ENCODE data around the gene CSNK1D. TPM values are rescaled to one million over a fixed set of nuclear protein-coding genes. Genes with fewer than 3 reads are reported as not detected.
"Not testable (repeated sequence)": the region's sequence is repeated elsewhere in the genome, so short reads cannot be mapped to it uniquely, and the experiment has no call there.

The CSNK1D gene
- total RNA-seq, 2 experiments from 2014 or later, result 118 to 182 TPM

GRCh38 chr17:82201498-82201910, 72.0 kb downstream of the CSNK1D start:
- intact Hi-C loops (cut with DNase I, micrococcal nuclease), result loop anchor here in 1 of 2 experiments (5.0 kb wide), 1 partner anchor 94 kb away; no protein-coding TSS in a partner anchor
- Mint-ChIP-seq H3K36me3 (ENCODE audit: low read depth) (peaks cover 18% of the 10 kb centered on the region), H3K4me3 (no peak overlapping the region), H3K27me3 (no peaks in the 10 kb centered on the region), H3K27ac (peak overlapping the region; percentile 17), H3K9me3 (ENCODE audit: low read depth) (no peaks in the 10 kb centered on the region), H3K4me1 (peaks cover 66% of the 10 kb centered on the region)
- ATAC-seq, result no peak
- ChIA-PET POLR2A (no interaction called here), CTCF (interaction anchor here (0.6 to 1.5 kb wide), 4 partner anchors 10 to 109 kb away, joined by 3 to 5 read pairs (median 4); partner anchors contain the start of gene CCDC57)
- DNase-seq, result peak; percentile 41

GRCh38 chr17:82200743-82201497, 72.6 kb downstream of the CSNK1D start:
- peaks cover 60% of the 10 kb centered on the region for H3K4me1 Mint-ChIP-seq
- POLR2A ChIA-PET, result no interaction called here

GRCh38 chr17:82200135-82200534, 73.4 kb downstream of the CSNK1D start:
- peak overlapping the region; percentile 83 for H3K27ac Mint-ChIP-seq
- H3K4me1 Mint-ChIP-seq, result peaks cover 52% of the 10 kb centered on the region
- CTCF ChIA-PET, result interaction anchor here (1.1 kb wide), 2 partner anchors 12 to 170 kb away, joined by 3 to 4 read pairs; no protein-coding TSS in a partner anchor
- POLR2A ChIA-PET, result no interaction called here
- no peaks in the 10 kb centered on the region for H3K27me3 Mint-ChIP-seq
- intact Hi-C loops (cut with DNase I, micrococcal nuclease), result loop anchor here in 1 of 2 experiments (5.0 kb wide), 1 partner anchor 93 kb away; no protein-coding TSS in a partner anchor
- H3K9me3 Mint-ChIP-seq (ENCODE audit: low read depth), result no peaks in the 10 kb centered on the region
- ATAC-seq, result no peak
- H3K4me3 Mint-ChIP-seq, result no peak overlapping the region
- no peak for DNase-seq
- H3K36me3 Mint-ChIP-seq (ENCODE audit: low read depth), result peaks cover 26% of the 10 kb centered on the region

More at GRCh38 chr17:82200743-82201497, 72.6 kb downstream of the CSNK1D start:
- Mint-ChIP-seq H3K27ac (peak overlapping the region; percentile 83), H3K4me3 (peak overlapping the region; percentile 16), H3K36me3 (ENCODE audit: low read depth) (peaks cover 20% of the 10 kb centered on the region), H3K27me3 (no peaks in the 10 kb centered on the region), H3K9me3 (ENCODE audit: low read depth) (no peaks in the 10 kb centered on the region)
- DNase-seq, result peak; percentile 76
- intact Hi-C loops (cut with DNase I, micrococcal nuclease), result loop anchor here in 1 of 2 experiments (5.0 kb wide), 1 partner anchor 94 kb away; no protein-coding TSS in a partner anchor
- ATAC-seq, result peak; percentile 86
- CTCF ChIA-PET, result interaction anchor here (0.6 to 1.5 kb wide), 7 partner anchors 11 to 299 kb away, joined by 3 to 5 read pairs (median 4); partner anchors contain the start of gene CCDC57

- Mint-ChIP-seq H3K27me3 (no peaks in the 10 kb centered on the region), H3K9me3 (ENCODE audit: low read depth) (no peaks in the 10 kb centered on the region), H3K27ac (no peak overlapping the region), H3K4me3 (no peak overlapping the region), H3K4me1 (peaks cover 47% of the 10 kb centered on the region), H3K36me3 (ENCODE audit: low read depth) (peaks cover 30% of the 10 kb centered on the region)
- POLR2A ChIA-PET, result interaction anchor here (0.7 kb wide), 1 partner anchor 17 kb away, joined by 5 read pairs; no protein-coding TSS in a partner anchor
- intact Hi-C loops (cut with DNase I, micrococcal nuclease), result no loop called here
- no peak for ATAC-seq
- CTCF ChIA-PET, result interaction anchor here (0.8 kb wide), 1 partner anchor 225 kb away, joined by 3 read pairs; no protein-coding TSS in a partner anchor
- no peak for DNase-seq
Measured at GRCh38 chr17:82199496-82199895, 74.0 kb downstream of the CSNK1D start.

GRCh38 chr17:82198092-82198491, 75.4 kb downstream of the CSNK1D start:
- ChIA-PET POLR2A (no interaction called here), CTCF (interaction anchor here (0.7 kb wide), 2 partner anchors 14 to 160 kb away, joined by 3 to 4 read pairs; partner anchors contain the start of gene DCXR)
- Mint-ChIP-seq H3K9me3 (ENCODE audit: low read depth) (no peaks in the 10 kb centered on the region), H3K27me3 (no peaks in the 10 kb centered on the region), H3K27ac (no peak overlapping the region), H3K4me3 (no peak overlapping the region), H3K36me3 (ENCODE audit: low read depth) (peaks cover 39% of the 10 kb centered on the region), H3K4me1 (peaks cover 37% of the 10 kb centered on the region)
- intact Hi-C loops (cut with DNase I, micrococcal nuclease), result no loop called here
- ATAC-seq, result no peak
- peak; percentile 33 for DNase-seq

- no peaks in the 10 kb centered on the region for H3K9me3 Mint-ChIP-seq (ENCODE audit: low read depth)
- no peaks in the 10 kb centered on the region for H3K27me3 Mint-ChIP-seq
- ATAC-seq (no peak), DNase-seq (no peak)
- intact Hi-C loops (cut with DNase I, micrococcal nuclease), result no loop called here
- H3K4me3 Mint-ChIP-seq, result no peak overlapping the region
- CTCF ChIA-PET, result interaction anchor here (0.6 to 1.2 kb wide), 2 partner anchors 10 to 433 kb away, joined by 3 to 6 read pairs; no protein-coding TSS in a partner anchor
- H3K27ac Mint-ChIP-seq, result no peak overlapping the region
- POLR2A ChIA-PET, result no interaction called here
- peaks cover 50% of the 10 kb centered on the region for H3K36me3 Mint-ChIP-seq (ENCODE audit: low read depth)
- H3K4me1 Mint-ChIP-seq, result peaks cover 22% of the 10 kb centered on the region
Measured at GRCh38 chr17:82195675-82196672, 77.5 kb downstream of the CSNK1D start.

- DNase-seq, result no peak
Measured at GRCh38 chr17:82194765-82195164, 78.7 kb downstream of the CSNK1D start.

GRCh38 chr17:82193520-82194220, 79.8 kb downstream of the CSNK1D start:
- ChIA-PET POLR2A (no interaction called here), CTCF (interaction anchor here (0.7 kb wide), 1 partner anchor 628 kb away, joined by 3 read pairs; no protein-coding TSS in a partner anchor)
- Mint-ChIP-seq H3K27me3 (no peaks in the 10 kb centered on the region), H3K9me3 (ENCODE audit: low read depth) (no peaks in the 10 kb centered on the region), H3K4me1 (peaks cover 8% of the 10 kb centered on the region), H3K36me3 (ENCODE audit: low read depth) (peaks cover 45% of the 10 kb centered on the region), H3K27ac (no peak overlapping the region), H3K4me3 (no peak overlapping the region)
- intact Hi-C loops (cut with DNase I, micrococcal nuclease), result no loop called here
- no peak for ATAC-seq
- DNase-seq, result no peak

More at GRCh38 chr17:82194765-82195164, 78.7 kb downstream of the CSNK1D start:
- no peak overlapping the region for H3K4me3 Mint-ChIP-seq
- CTCF ChIA-PET, result no interaction called here
- H3K27ac Mint-ChIP-seq, result no peak overlapping the region
- H3K4me1 Mint-ChIP-seq, result peaks cover 10% of the 10 kb centered on the region
- POLR2A ChIA-PET, result no interaction called here
- no peaks in the 10 kb centered on the region for H3K27me3 Mint-ChIP-seq
- H3K36me3 Mint-ChIP-seq (ENCODE audit: low read depth), result peaks cover 50% of the 10 kb centered on the region
- no peak for ATAC-seq
- intact Hi-C loops (cut with DNase I, micrococcal nuclease), result no loop called here
- H3K9me3 Mint-ChIP-seq (ENCODE audit: low read depth), result no peaks in the 10 kb centered on the region

GRCh38 chr17:82193050-82193449, 80.5 kb downstream of the CSNK1D start:
- CTCF ChIA-PET; intact Hi-C loops (cut with DNase I, micrococcal nuclease); DNase-seq; H3K27ac Mint-ChIP-seq; H3K4me3 Mint-ChIP-seq; ATAC-seq; H3K4me1 Mint-ChIP-seq; H3K27me3 Mint-ChIP-seq; H3K9me3 Mint-ChIP-seq (ENCODE audit: low read depth); POLR2A ChIA-PET: not testable (repeated sequence)
- H3K36me3 Mint-ChIP-seq (ENCODE audit: low read depth), result peaks cover 44% of the 10 kb centered on the region

All from activated CD4-positive, alpha-beta T cell treated with anti-CD3 and anti-CD28 coated beads for 36 hours (primary cell).